ENCODE measurements around the gene SLC9A7.
A peak's percentile ranks its signal among the peaks of the same experiment; 100 is the strongest.

SLC9A7 gene

DNA sequence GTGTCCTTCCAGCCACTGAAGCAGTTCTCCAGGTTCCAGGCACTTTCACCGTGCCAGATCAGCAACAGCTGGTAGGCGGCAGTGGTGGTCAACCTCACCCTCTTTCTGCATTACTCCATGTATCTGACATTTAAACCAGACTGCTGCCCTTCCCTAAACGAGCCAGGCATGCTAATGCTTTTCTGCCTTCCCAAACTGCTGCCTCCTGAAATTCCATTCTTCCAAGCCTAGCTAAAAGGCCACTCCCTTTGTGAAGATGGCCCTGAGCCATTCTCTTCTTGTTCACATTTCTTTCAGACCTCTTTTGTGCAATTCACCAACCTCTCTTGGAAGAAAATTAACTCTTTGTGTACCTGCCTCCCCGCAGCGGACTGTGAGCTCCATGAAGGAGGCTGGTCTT, 111.7 kb downstream of the SLC9A7 start:
- DNase-seq (ENCODE audit: low spot score) = no peak

DNA sequence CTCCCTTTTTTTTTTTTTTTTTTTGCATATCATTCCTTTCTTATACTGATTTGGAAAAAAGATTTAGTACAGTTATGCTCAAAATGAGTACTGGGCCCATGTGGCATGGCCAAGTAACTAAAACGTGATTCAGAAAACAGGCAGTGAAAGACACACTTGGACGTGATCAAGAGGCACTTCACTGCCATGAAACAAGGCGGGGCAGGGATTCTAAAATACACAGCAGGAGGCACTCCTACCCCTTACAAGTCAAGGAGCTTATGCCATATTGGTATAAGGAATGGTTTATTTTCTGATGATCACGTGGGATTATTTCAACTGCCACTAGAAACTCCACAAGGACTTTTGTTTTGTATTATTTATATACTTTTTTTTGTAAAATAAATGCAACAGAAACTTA, 113.3 kb downstream of the SLC9A7 start:
- no peak for DNase-seq (ENCODE audit: low spot score)

- no peak for DNase-seq (ENCODE audit: low spot score)
Measured at GRCh38 chrX:46643636-46644035, 115.3 kb downstream of the SLC9A7 start.

DNA sequence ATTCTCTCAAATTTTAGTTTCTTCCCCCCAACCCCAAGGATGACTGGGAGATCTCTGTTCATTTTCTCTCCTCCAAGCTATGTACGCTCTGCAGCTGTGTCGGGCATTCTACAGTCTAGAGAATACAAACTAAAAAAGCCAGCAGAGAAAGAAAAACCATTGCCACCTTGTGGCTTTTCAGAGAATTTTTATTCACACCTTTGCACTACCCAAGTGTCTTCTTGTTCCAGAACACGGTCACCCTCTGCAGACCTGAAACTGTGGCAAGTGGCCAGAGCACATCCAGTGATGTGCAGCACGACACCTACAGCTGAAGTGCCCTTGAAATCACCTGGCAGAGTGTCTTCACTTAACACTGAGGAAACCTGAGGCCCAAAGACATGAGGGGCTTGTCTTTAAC, 116.8 kb downstream of the SLC9A7 start:
- peak; percentile 46 for DNase-seq (ENCODE audit: low spot score)

DNA sequence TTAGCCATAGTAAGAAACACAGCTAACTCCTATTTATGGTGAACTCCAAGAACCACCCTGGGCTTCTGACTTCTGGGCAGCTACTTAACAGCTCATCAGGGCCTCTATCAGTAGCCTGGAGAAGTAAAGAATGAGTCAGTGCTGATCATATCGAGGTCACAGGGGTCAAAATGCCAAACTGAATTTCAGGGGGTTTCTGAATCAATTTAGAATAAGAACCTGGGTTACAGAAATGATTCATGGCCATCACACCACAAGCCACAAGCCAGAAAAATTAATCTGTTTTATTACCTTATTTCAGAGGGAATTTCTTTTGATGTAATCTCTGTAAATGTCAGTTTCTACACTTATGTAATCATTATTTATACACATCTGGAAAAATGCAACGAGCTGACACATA, 121.0 kb downstream of the SLC9A7 start:
- DNase-seq (ENCODE audit: low spot score) = peak; percentile 32

GRCh38 chrX:46636223-46636622, 122.7 kb downstream of the SLC9A7 start:
- no peak for DNase-seq (ENCODE audit: low spot score)

- peak; percentile 33 for DNase-seq (ENCODE audit: low spot score)
Measured at GRCh38 chrX:46635186-46635585, 123.7 kb downstream of the SLC9A7 start.

GRCh38 chrX:46634577-46634976, 124.3 kb downstream of the SLC9A7 start:
- no peak for DNase-seq (ENCODE audit: low spot score)

GRCh38 chrX:46630141-46630540, 128.8 kb downstream of the SLC9A7 start:
- no peak for DNase-seq (ENCODE audit: low spot score)

- peak; percentile 10 for DNase-seq (ENCODE audit: low spot score)
Measured at GRCh38 chrX:46628460-46629371, 130.2 kb downstream of the SLC9A7 start.

- DNase-seq (ENCODE audit: low spot score) = peak; percentile 3
Measured at GRCh38 chrX:46627711-46628419, 131.1 kb downstream of the SLC9A7 start.

GRCh38 chrX:46627062-46627461, 131.9 kb downstream of the SLC9A7 start:
- no peak for DNase-seq (ENCODE audit: low spot score)

- peak; percentile 36 for DNase-seq (ENCODE audit: low spot score)
Measured at GRCh38 chrX:46626566-46626965, 132.4 kb downstream of the SLC9A7 start.

DNA sequence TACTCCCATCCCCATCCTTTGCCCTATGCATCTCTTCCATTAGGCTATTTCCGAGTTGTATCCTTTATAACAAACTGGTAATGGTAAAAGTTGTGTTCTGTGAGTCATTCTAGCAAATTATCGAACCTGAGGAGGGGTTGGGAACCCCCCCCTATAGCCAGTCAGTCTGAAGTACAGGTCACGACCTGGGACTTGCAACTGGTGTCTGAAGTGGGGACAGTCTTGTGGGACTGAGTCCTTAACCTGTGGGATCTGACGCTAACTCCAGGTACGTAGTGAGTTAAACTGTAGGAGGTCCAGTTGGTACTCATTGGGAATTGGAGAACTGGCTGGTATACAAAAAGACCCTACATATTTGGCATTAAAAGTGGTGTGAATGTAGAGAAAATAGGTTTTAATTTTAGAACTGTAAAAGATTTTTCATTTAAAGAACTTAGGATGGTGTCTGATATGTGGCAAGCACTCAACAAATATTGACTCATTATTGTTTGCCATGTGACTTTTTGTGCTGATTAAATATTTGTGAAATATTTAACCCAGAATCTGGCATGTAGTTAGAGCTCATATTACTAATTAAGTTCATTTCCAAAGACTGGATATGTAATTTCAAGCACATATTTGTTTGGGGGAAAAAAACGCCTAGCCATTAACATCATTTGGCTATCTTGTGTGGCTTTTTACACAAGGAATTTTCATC, 134.7 kb downstream of the SLC9A7 start:
- DNase-seq (ENCODE audit: low spot score) = no peak

GRCh38 chrX:46621572-46621971, 137.3 kb downstream of the SLC9A7 start:
- no peak for DNase-seq (ENCODE audit: low spot score)

DNA sequence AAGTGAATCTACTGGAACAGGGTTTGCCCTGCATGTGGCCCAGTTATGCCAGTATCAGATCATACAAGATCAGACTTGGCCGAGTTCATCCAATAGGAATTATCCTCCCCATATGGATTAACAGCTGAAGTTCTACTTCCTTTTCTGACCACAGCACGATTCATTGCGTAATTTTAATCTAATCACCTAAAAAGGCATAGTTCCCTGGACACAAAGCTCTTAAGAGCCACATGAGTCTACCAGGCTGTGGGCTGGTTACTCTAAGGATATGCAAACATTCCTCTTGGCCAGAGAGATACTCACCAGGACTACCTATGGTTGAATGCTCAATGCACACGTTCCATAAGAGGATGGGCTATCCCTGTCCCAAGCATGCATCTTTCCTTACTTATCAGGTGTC, 138.4 kb downstream of the SLC9A7 start:
- DNase-seq (ENCODE audit: low spot score) = no peak

DNA sequence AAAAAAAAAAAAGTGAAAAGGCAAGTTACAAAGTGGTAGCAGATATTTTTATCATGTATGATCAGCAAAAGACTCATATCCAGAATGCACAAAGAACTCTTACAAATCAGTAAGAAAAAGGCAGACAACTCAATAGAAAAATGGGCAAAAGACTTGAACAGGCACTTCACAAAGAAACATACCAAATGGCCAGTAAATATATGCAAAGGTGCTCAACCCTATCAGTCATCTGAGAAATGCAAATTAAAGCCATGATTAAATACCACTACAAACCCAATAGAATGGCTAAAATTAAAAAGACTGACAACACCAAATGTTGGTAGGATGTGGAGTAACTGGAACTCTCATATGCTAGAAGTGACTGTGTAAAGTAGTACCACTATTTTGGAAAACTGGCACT, 140.0 kb downstream of the SLC9A7 start:
- DNase-seq (ENCODE audit: low spot score) = no peak

- DNase-seq (ENCODE audit: low spot score) = no peak
Measured at GRCh38 chrX:46617906-46618305, 141.0 kb downstream of the SLC9A7 start.

GRCh38 chrX:46611658-46612362, 147.1 kb downstream of the SLC9A7 start:
- peak; percentile 37 for DNase-seq (ENCODE audit: low spot score)

DNA sequence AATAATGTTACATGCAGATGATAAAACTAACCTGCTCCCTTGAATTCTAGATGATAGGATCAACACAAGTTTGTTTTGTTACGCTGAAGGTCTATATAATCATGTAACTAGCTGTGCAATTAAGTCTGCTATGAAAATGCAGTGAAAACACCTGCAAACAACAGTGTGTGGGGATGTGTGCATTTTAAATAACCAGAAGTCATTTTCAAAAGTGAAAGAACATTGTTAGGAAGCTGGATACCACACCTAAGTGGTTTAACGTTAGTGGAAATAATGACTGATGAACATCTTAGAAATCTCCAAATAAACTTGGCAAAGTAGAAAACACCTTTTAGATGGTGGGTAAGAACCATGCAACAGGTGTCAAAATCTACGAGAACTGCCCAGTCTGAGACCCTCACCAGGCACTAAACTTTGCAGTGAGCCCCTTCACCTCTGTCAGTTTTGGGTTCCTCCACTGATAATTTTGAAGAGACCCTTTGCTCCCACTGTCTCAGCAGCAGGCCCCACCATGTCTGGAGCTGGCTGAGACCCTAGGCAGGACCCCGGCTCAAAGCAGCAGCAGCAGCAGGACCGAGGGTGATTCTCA, 148.8 kb downstream of the SLC9A7 start:
- DNase-seq (ENCODE audit: low spot score) = no peak

DNA sequence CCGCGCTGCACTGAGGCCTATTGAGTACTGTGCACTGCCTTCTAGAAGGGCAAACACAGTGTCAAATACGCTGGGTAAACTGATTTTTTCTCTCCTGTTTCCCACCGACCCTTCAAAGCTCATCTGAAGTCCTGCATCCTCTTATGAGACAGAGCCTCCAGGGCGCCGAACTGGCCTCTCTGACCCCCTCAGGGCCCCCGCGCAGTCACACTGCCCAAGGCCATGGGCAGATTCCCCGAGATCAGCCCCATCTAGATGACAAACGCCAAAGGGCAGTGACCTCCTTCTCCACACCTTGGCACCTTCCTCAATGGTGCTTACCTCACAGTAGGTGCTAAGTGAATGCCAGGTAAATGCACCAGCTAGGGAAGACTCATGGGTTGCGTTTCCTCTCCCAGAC, 151.0 kb downstream of the SLC9A7 start:
- no peak for DNase-seq (ENCODE audit: low spot score)

Data from CD4-positive, alpha-beta T cell treated with Interleukin-2 at 100 ng/mL for 4 hours (primary cell).